Mesenchymal stem cell (in vitro differentiated cells and primary cell): ENCODE results near the gene CCDC152.
A peak's percentile ranks its signal among the peaks of the same experiment; 100 is the strongest.

Experiments used
- DNase-seq: peaks from one replicate; pipeline ENCODE4 v3.0.0-alpha.2; 2013
- H2AFZ ChIP-seq: one replicate; pipeline ENCODE4 v1.6.1; 2013; ENCODE audit warnings: low read depth, mild to moderate bottlenecking, control low read depth, inconsistent platforms, low read length, moderate library complexity
- H2AK5ac ChIP-seq: 2 replicates; pipeline ENCODE4 v1.6.1; 2013; ENCODE audit warnings: low read length, moderate library complexity, mild to moderate bottlenecking, inconsistent platforms; ENCODE audit not compliant: severe bottlenecking
- H2BK120ac ChIP-seq: one replicate; pipeline ENCODE4 v1.6.1; 2013; ENCODE audit warnings: low read depth, mild to moderate bottlenecking, inconsistent platforms, low read length, moderate library complexity
- H2BK12ac ChIP-seq, 2 experiments: one replicate each; pipeline ENCODE4 v1.6.1; 2013; ENCODE audit warnings: inconsistent platforms in 2 of 2, low read length in 2 of 2, mild to moderate bottlenecking in 2 of 2, moderate library complexity in 2 of 2, control low read depth in 1 of 2
- H2BK15ac ChIP-seq: one replicate; pipeline ENCODE4 v1.6.1; 2013; ENCODE audit warnings: mild to moderate bottlenecking, low read depth, inconsistent platforms; ENCODE audit not compliant: poor library complexity, severe bottlenecking
- H2BK5ac ChIP-seq: 2 replicates; pipeline ENCODE4 v1.6.1; 2013; ENCODE audit warnings: low read depth, mild to moderate bottlenecking, low read length, control low read depth, inconsistent platforms; ENCODE audit not compliant: poor library complexity, severe bottlenecking
- H3K14ac ChIP-seq, 2 experiments: one replicate each; pipeline ENCODE4 v1.6.1; 2013; ENCODE audit warnings: inconsistent platforms in 2 of 2, low read length in 2 of 2, control low read depth in 1 of 2, mild to moderate bottlenecking in 1 of 2, moderate library complexity in 1 of 2
- H3K18ac ChIP-seq, 2 experiments: one replicate each; pipeline ENCODE4 v1.6.1; 2013; ENCODE audit warnings: inconsistent platforms in 2 of 2, low read length in 2 of 2, control low read depth in 1 of 2, low read depth in 1 of 2, mild to moderate bottlenecking in 1 of 2
- H3K23ac ChIP-seq, 2 experiments: one replicate each; pipeline ENCODE4 v1.6.1; 2013; ENCODE audit warnings: inconsistent platforms in 2 of 2, low read length in 2 of 2, mild to moderate bottlenecking in 2 of 2, moderate library complexity in 2 of 2, control low read depth in 1 of 2
- H3K27ac ChIP-seq: 2 replicates; pipeline ENCODE4 v1.5.1; 2013; ENCODE audit warnings: mild to moderate bottlenecking, moderate library complexity, low read length, control low read depth, inconsistent platforms; ENCODE audit not compliant: poor library complexity, severe bottlenecking
- H3K27me3 ChIP-seq, 2 experiments: 2 replicates each; pipeline versions ENCODE4 v1.6.1 to v1.7.0; 2013; ENCODE audit warnings: low read length in 2 of 2, mild to moderate bottlenecking in 2 of 2, moderate library complexity in 2 of 2, control low read depth in 1 of 2, inconsistent platforms in 1 of 2; ENCODE audit not compliant: control insufficient read depth in 1 of 2, insufficient read depth in 1 of 2
- H3K36me3 ChIP-seq, 2 experiments: 2 replicates each; pipeline versions ENCODE4 v1.6.1 to v1.7.0; 2013; ENCODE audit warnings: low read length in 2 of 2, control low read depth in 1 of 2, inconsistent platforms in 1 of 2, low read depth in 1 of 2, mild to moderate bottlenecking in 1 of 2; ENCODE audit not compliant: insufficient read depth in 2 of 2, control insufficient read depth in 1 of 2
- H3K4ac ChIP-seq, 2 experiments: one replicate each; pipeline ENCODE4 v1.6.1; 2013; ENCODE audit warnings: inconsistent platforms in 2 of 2, low read length in 2 of 2, mild to moderate bottlenecking in 2 of 2, moderate library complexity in 2 of 2, control low read depth in 1 of 2, low read depth in 1 of 2
- H3K4me1 ChIP-seq: 2 replicates; pipeline ENCODE4 v1.6.1; 2013; ENCODE audit warnings: low read depth, low read length, control low read depth; ENCODE audit not compliant: control insufficient read depth, insufficient read depth
- H3K4me2 ChIP-seq: 2 replicates; pipeline ENCODE4 v1.6.1; 2013; ENCODE audit warnings: low read length, mild to moderate bottlenecking, inconsistent platforms; ENCODE audit not compliant: poor library complexity, severe bottlenecking
- H3K4me3 ChIP-seq, 2 experiments: 2 replicates each; pipeline versions ENCODE4 v1.5.1 to v1.7.0; 2013; ENCODE audit warnings: low read length in 2 of 2, mild to moderate bottlenecking in 2 of 2, control low read depth in 1 of 2, low read depth in 1 of 2; ENCODE audit not compliant: insufficient read depth in 1 of 2
- H3K79me1 ChIP-seq: replicated peaks from 2 replicates; pipeline ENCODE4 v1.6.1; 2013; ENCODE audit warnings: mild to moderate bottlenecking, control low read depth, low read length, inconsistent platforms; ENCODE audit not compliant: poor library complexity, severe bottlenecking
- H3K9ac ChIP-seq: 2 replicates; pipeline ENCODE4 v1.7.0; 2013; ENCODE audit warnings: mild to moderate bottlenecking, low read length, moderate library complexity
- H3K9me3 ChIP-seq: 2 replicates; pipeline ENCODE4 v1.7.0; 2013; ENCODE audit warnings: mild to moderate bottlenecking, low read length; ENCODE audit not compliant: control insufficient read depth
- H4K8ac ChIP-seq: one replicate; pipeline ENCODE4 v1.6.1; 2013; ENCODE audit warnings: inconsistent platforms, mild to moderate bottlenecking, low read length, moderate library complexity
- H4K91ac ChIP-seq: one replicate; pipeline ENCODE4 v1.6.1; 2013; ENCODE audit warnings: mild to moderate bottlenecking, low read length, inconsistent platforms
- WGBS: methylation state at CpG from one replicate; pipeline ENCODE4 v1.1.7; 2013; ENCODE audit warnings: mixed read lengths; 5-methylcytosine and 5-hydroxymethylcytosine counted together

The CCDC152 gene

DNA sequence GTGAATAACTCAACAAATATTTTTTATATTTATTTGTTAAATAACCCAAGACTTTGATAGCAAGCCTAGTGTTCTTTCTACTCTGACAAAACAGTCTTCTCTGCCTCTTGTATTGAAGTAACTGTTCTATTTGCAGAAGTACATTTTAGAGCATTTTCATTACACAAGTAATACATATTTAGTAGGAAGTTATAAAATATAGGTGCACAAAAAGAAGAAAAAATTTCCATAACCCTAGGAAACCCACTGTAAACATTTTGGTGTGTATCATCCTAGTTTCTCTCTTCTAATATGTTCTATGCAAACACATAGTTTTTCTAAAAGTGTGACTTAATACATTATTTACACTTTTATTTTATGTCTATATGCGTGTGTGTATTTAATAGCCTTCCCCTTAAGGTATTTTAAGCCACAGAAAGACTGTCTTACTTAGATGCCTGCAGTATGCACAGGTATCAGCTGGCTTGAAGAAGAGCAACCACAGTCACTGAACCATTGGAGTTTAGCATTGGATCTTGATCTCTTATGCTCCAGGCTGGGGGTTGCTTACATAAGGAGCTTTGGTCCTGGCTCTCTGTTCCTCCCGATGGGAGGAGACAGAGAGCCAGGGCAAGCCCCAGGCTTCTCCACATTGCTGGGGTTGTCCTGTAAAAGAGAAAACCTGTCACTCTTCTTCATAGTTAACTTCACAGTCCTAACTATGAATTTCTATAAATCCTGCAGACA is 51.3 kb downstream of the CCDC152 start:
- Histone ChIP-seq H3K4ac (no peak overlapping the region), H4K91ac (no peak overlapping the region), H2AFZ (no peak overlapping the region), H3K4me1 (no peaks in the 10 kb centered on the region), H3K79me1 (no peaks in the 10 kb centered on the region), H3K4me3 (peak overlapping the region in 1 of 2 experiments; percentile 43), H3K36me3 (peaks cover 0 to 56% of the 10 kb centered on the region in 2 experiments), H3K9ac (peak overlapping the region; percentile 2), H3K9me3 (no peaks in the 10 kb centered on the region), H3K27ac (no peak overlapping the region), H4K8ac (no peak overlapping the region), H3K27me3 (no peaks in the 10 kb centered on the region), H2BK5ac (no peak overlapping the region), H3K23ac (no peak overlapping the region), H2BK15ac (no peak overlapping the region), H2BK120ac (no peak overlapping the region), H2AK5ac (no peak overlapping the region), H2BK12ac (no peak overlapping the region), H3K4me2 (no peak overlapping the region), H3K14ac (no peak overlapping the region), H3K18ac (no peak overlapping the region)
- no peak for DNase-seq
- WGBS = 85% methylated on average over 2 of the region's 2 CpGs

GRCh38 chr5:42808888-42809611 is 52.4 kb downstream of the CCDC152 start:
- peak overlapping the region in 1 of 2 experiments; percentile 84 for H3K4me3 ChIP-seq
- H3K27ac ChIP-seq = no peak overlapping the region
- no peak overlapping the region for H2AK5ac ChIP-seq
- H3K9me3 ChIP-seq = no peaks in the 10 kb centered on the region
- H3K23ac ChIP-seq = no peak overlapping the region
- H4K8ac ChIP-seq = no peak overlapping the region
- H3K36me3 ChIP-seq = peaks cover 0 to 45% of the 10 kb centered on the region in 2 experiments
- H2BK5ac ChIP-seq = no peak overlapping the region
- H2AFZ ChIP-seq = no peak overlapping the region
- H3K27me3 ChIP-seq = no peaks in the 10 kb centered on the region
- H3K18ac ChIP-seq = no peak overlapping the region
- no peak overlapping the region for H3K4me2 ChIP-seq
- H3K14ac ChIP-seq = no peak overlapping the region
- H2BK15ac ChIP-seq = no peak overlapping the region
- H3K9ac ChIP-seq = peak overlapping the region; percentile 95
- H2BK12ac ChIP-seq = no peak overlapping the region
- peaks cover 3% of the 10 kb centered on the region for H3K4me1 ChIP-seq
- no peak overlapping the region for H2BK120ac ChIP-seq
- no peak overlapping the region for H4K91ac ChIP-seq
- no peak for DNase-seq
- no peaks in the 10 kb centered on the region for H3K79me1 ChIP-seq
- 89% methylated on average over 3 of the region's 4 CpGs for WGBS
- no peak overlapping the region for H3K4ac ChIP-seq

DNA sequence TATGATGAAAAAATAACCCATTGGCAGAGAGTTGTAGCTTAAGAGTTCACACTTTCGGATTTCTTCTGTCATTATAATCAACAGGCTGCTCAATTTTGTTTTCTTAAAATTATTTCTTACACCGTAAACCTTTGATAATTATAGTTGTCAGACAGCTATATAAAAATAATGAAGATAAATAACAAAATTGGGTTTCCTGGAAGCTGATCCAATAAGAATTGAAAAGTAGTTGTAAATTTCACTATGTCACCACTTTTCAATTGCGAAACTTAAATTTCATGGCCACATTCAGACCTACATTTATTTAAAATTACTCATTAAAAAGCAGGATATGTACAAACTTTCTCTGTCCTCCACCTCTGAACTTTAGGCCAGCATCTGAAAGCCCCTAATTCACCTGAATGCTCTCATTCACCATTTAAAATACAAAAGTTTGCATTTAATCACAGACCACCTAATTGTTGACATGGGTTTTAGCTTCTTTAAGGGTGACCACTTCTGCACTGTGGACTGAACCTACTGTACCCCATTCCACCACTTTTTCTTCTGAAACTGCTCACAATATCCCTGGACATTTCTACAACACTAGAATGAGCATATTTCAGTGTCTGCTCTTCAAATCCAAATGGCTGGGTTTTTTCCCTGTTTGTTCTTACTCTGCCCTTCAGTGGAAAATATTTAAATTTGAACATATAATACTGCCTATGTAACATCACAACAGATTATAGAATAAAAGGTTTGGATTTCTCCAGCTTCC is 54.4 kb downstream of the CCDC152 start:
- no peaks in the 10 kb centered on the region for H3K9me3 ChIP-seq
- peak overlapping the region; percentile 95 for H3K9ac ChIP-seq
- H2AK5ac ChIP-seq = no peak overlapping the region
- no peak overlapping the region for H4K8ac ChIP-seq
- H3K14ac ChIP-seq = no peak overlapping the region
- H2AFZ ChIP-seq = no peak overlapping the region
- H3K79me1 ChIP-seq = no peaks in the 10 kb centered on the region
- H2BK15ac ChIP-seq = no peak overlapping the region
- H3K36me3 ChIP-seq = peaks cover 0 to 28% of the 10 kb centered on the region in 2 experiments
- no peak overlapping the region for H3K23ac ChIP-seq
- H4K91ac ChIP-seq = no peak overlapping the region
- H3K4me1 ChIP-seq = peaks cover 3% of the 10 kb centered on the region
- H2BK120ac ChIP-seq = no peak overlapping the region
- H3K18ac ChIP-seq = no peak overlapping the region
- no peak overlapping the region for H3K27ac ChIP-seq
- H3K4me3 ChIP-seq = peak overlapping the region in 1 of 2 experiments; percentile 84
- H3K4ac ChIP-seq = peak overlapping the region in 1 of 2 experiments; percentile 28
- 91% methylated on average over 1 of the region's 3 CpGs for WGBS
- H3K27me3 ChIP-seq = no peaks in the 10 kb centered on the region
- peak; percentile 12 for DNase-seq
- H2BK12ac ChIP-seq = no peak overlapping the region
- no peak overlapping the region for H2BK5ac ChIP-seq
- H3K4me2 ChIP-seq = peak overlapping the region; percentile 39
